ENCODE data around the gene HGS. TPM values are rescaled to one million over a fixed set of nuclear protein-coding genes. Genes with fewer than 3 reads are reported as not detected.
A peak's percentile ranks its signal among the peaks of the same experiment; 100 is the strongest.

Gene HGS
- total and polyA plus RNA-seq, 2 of the 13 experiments (the other 11 are each of a cell fraction or from before 2014, with no cell fraction given), result 73.3 to 78.1 TPM

DNA sequence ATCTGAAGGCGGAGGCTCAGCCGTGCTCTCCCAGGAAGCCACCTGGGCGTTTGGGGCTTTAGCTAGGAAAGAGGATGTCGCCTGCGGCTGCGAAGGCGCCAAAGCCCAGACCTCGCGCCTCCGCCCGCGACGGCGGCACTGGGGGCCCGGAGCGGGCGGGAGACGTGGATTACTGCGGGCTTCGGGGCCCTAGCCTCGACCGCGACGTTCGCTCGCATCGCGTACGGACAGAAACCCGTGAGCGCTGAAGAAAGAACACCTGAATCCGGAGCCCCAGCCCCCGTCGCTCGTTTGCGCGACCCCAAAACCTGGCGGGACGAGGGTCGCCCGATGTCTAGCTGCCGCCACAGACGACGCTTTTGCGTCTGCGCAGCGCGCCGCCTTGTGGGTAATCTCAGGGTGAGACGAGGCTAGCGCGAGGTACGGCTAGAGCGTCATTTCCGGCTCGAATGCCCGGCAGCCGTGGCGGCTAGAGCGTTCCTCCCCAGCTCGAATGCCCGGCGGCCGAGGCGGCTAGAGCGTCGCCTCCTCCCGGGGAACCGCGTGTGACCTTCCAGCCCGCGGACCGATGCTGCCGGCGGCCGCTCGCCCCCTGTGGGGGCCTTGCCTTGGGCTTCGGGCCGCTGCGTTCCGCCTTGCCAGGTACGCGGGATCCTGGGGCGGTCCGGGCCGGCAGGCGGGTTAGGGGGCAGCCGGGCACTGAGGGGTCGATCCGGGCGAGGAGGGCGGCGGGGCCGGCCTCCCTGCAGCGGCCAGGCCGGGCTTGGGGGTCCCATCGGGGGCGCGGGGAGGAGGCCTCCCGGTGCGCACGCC lies 19.3 kb downstream of the HGS start, which contains the start of gene MRPL12 (continued):
- peak; percentile 80; the same call in 1 of the 2 replicates for TF ChIP-seq TIGD3 (CRISPR knock-in tag; IDR thresholded peaks at IDR 0.05; ENCODE audit: borderline replicate concordance)
- TF ChIP-seq POLR2AphosphoS5 (IDR thresholded peaks at IDR 0.05; ENCODE audit: low read depth, low read length), result peak; percentile 94
- TF ChIP-seq HHEX (CRISPR knock-in tag; IDR thresholded peaks at IDR 0.05), result no peak
- no peak for TF ChIP-seq HDAC6 (IDR thresholded peaks at IDR 0.05; ENCODE audit: low read depth, low read length)
- TF ChIP-seq ZBTB42 (CRISPR knock-in tag; IDR thresholded peaks at IDR 0.05), result peak; percentile 66; the same call in 1 of the 2 replicates
- peak; percentile 94 for TF ChIP-seq CHD2 (IDR thresholded peaks at IDR 0.05; ENCODE audit: low read depth, low read length)
- peak; percentile 98 for TF ChIP-seq CBFB (CRISPR knock-in tag; IDR thresholded peaks at IDR 0.05)
- TF ChIP-seq SOX13 (IDR thresholded peaks at IDR 0.05), result 0 out of 2 replicates have a peak, but pooled peaks have one; percentile 16
- TF ChIP-seq SOX13 (CRISPR knock-in tag; conservative IDR thresholded peaks at IDR 0.05 in 1 of 2, IDR thresholded peaks at IDR 0.05 in 1 of 2), result peak in 1 of 2 experiments; percentile 72; a peak in 2 of 4 replicates
- TF ChIP-seq CREM (IDR thresholded peaks at IDR 0.05), result peak; percentile 94
- peak; percentile 73; the same call in 1 of the 2 replicates for TF ChIP-seq CREM (CRISPR knock-in tag; IDR thresholded peaks at IDR 0.05)
- no peak; the same call in 1 of the 2 replicates for TF ChIP-seq ZNF136 (CRISPR knock-in tag; IDR thresholded peaks at IDR 0.05; ENCODE audit: low read depth)
- TF ChIP-seq, protein P1, sequence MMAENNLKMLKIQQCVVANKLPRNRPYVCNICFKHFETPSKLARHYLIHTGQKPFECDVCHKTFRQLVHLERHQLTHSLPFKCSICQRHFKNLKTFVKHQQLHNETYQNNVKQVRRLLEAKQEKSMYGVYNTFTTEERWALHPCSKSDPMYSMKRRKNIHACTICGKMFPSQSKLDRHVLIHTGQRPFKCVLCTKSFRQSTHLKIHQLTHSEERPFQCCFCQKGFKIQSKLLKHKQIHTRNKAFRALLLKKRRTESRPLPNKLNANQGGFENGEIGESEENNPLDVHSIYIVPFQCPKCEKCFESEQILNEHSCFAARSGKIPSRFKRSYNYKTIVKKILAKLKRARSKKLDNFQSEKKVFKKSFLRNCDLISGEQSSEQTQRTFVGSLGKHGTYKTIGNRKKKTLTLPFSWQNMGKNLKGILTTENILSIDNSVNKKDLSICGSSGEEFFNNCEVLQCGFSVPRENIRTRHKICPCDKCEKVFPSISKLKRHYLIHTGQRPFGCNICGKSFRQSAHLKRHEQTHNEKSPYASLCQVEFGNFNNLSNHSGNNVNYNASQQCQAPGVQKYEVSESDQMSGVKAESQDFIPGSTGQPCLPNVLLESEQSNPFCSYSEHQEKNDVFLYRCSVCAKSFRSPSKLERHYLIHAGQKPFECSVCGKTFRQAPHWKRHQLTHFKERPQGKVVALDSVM (CRISPR knock-in tag; IDR thresholded peaks at IDR 0.05), result peak; percentile 27; the same call in 1 of the 2 replicates
- no peak for TF ChIP-seq MTA3 (CRISPR knock-in tag; IDR thresholded peaks at IDR 0.05)
- TF ChIP-seq TSC22D2 (CRISPR knock-in tag; IDR thresholded peaks at IDR 0.05; ENCODE audit: borderline replicate concordance), result peak; percentile 80
- TF ChIP-seq RELA (CRISPR knock-in tag; IDR thresholded peaks at IDR 0.05), result peak; percentile 80; the same call in 1 of the 2 replicates
- TF ChIP-seq MYPOP (CRISPR knock-in tag; IDR thresholded peaks at IDR 0.05), result peak; percentile 81
- TF ChIP-seq, protein P2, sequence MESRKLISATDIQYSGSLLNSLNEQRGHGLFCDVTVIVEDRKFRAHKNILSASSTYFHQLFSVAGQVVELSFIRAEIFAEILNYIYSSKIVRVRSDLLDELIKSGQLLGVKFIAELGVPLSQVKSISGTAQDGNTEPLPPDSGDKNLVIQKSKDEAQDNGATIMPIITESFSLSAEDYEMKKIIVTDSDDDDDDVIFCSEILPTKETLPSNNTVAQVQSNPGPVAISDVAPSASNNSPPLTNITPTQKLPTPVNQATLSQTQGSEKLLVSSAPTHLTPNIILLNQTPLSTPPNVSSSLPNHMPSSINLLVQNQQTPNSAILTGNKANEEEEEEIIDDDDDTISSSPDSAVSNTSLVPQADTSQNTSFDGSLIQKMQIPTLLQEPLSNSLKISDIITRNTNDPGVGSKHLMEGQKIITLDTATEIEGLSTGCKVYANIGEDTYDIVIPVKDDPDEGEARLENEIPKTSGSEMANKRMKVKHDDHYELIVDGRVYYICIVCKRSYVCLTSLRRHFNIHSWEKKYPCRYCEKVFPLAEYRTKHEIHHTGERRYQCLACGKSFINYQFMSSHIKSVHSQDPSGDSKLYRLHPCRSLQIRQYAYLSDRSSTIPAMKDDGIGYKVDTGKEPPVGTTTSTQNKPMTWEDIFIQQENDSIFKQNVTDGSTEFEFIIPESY (CRISPR knock-in tag; IDR thresholded peaks at IDR 0.05), result peak; percentile 57; the same call in 1 of the 2 replicates
- TF ChIP-seq, protein P3, sequence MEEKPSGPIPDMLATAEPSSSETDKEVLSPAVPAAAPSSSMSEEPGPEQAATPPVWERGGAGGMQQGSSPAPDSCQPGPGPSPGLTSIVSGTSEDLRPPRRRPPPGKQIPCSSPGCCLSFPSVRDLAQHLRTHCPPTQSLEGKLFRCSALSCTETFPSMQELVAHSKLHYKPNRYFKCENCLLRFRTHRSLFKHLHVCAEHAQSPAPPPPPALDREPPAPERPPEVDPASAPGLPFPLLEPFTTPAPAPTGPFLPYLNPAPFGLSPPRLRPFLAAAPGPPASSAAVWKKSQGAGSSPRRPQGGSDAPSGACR (CRISPR knock-in tag; IDR thresholded peaks at IDR 0.05), result peak; percentile 96
- peak; percentile 91 for TF ChIP-seq TEAD3 (CRISPR knock-in tag; optimal IDR thresholded peaks at IDR 0.05; ENCODE audit: borderline replicate concordance)
- TF ChIP-seq ZFP37 (CRISPR knock-in tag; IDR thresholded peaks at IDR 0.05; ENCODE audit: borderline replicate concordance), result 0 out of 2 replicates have a peak, but pooled peaks have one; percentile 34
- no peak for TF ChIP-seq DPF2 (CRISPR knock-in tag; IDR thresholded peaks at IDR 0.05; ENCODE audit: borderline replicate concordance, low read depth)
- peak; percentile 96 for TF ChIP-seq FOXK1 (CRISPR knock-in tag; IDR thresholded peaks at IDR 0.05; ENCODE audit: borderline replicate concordance, low read depth)
